Lung (tissue), 16 donors: ENCODE results near the gene EMILIN1. TPM values are rescaled to one million over a fixed set of nuclear protein-coding genes. Genes with fewer than 3 reads are reported as not detected.

Experiments used
- ATAC-seq: fragments of 200-7000 bp; cut with Tn5 transposase; one replicate; pipeline ENCODE4 v1.9.1; 2020; ENCODE audit warnings: moderate number of reproducible peaks; ENCODE audit not compliant: insufficient read depth, low FRiP score
- DNase-seq, 3 donors: peaks; one replicate each; pipeline ENCODE4 v3.0.0-alpha.2; 2013 to 2017
- H3K27ac ChIP-seq, 2 donors: one replicate each; pipeline ENCODE4 v1.5.1; 2013; ENCODE audit warnings: mild to moderate bottlenecking in 2 of 2, moderate library complexity in 2 of 2, control low read depth in 1 of 2, inconsistent platforms in 1 of 2, low read depth in 1 of 2, low read length in 1 of 2
- H3K27me3 ChIP-seq, 3 donors: one replicate each; pipeline ENCODE4 v1.5.1; 2013; ENCODE audit warnings: low read length in 2 of 3; ENCODE audit not compliant: control insufficient read depth in 3 of 3, insufficient read depth in 3 of 3
- H3K36me3 ChIP-seq, 4 donors: one replicate each; pipeline ENCODE4 v1.5.1; 2013; ENCODE audit warnings: low read length in 4 of 4, mild to moderate bottlenecking in 1 of 4, moderate library complexity in 1 of 4; ENCODE audit not compliant: control insufficient read depth in 4 of 4, insufficient read depth in 4 of 4
- H3K4me1 ChIP-seq, 5 donors: one replicate each; pipeline ENCODE4 v1.5.1; 2013; ENCODE audit warnings: low read length in 5 of 5, mild to moderate bottlenecking in 2 of 5, moderate library complexity in 1 of 5; ENCODE audit not compliant: control insufficient read depth in 5 of 5, insufficient read depth in 5 of 5
- H3K4me3 ChIP-seq: one replicate; pipeline ENCODE4 v1.5.1; 2013; ENCODE audit warnings: mild to moderate bottlenecking, control low read depth, moderate library complexity
- H3K9ac ChIP-seq, 2 donors: one replicate each; pipeline ENCODE4 v1.5.1; 2013; ENCODE audit warnings: low read length in 2 of 2, control low read depth in 1 of 2; ENCODE audit not compliant: insufficient read depth in 1 of 2
- H3K9me3 ChIP-seq, 4 donors: one replicate each; pipeline ENCODE4 v1.5.1; 2013; ENCODE audit warnings: low read length in 3 of 4, mild to moderate bottlenecking in 1 of 4, moderate library complexity in 1 of 4; ENCODE audit not compliant: control insufficient read depth in 4 of 4, insufficient read depth in 3 of 4
- CTCF ChIP-seq: IDR thresholded peaks from 2 replicates; pipeline ENCODE4 v1.5.1; 2012; ENCODE audit warnings: mild to moderate bottlenecking; ENCODE audit errors: control extremely low read depth, extremely low read depth
- WGBS, 2 donors: extraction: QIAGEN DNeasy Blood & Tissue Kit; methylation state at CpG; one replicate each; pipeline ENCODE4 v1.1.7; 2013; 5-methylcytosine and 5-hydroxymethylcytosine counted together
- long read RNA-seq, 5 donors: transcript quantifications; one replicate each; lab custom pipeline, GENCODE V29; 2026
- polyA plus RNA-seq, 2 donors: library from polyadenylated mRNA; stranded (reverse); fragments of 200-250 nt; gene quantifications; one replicate each; pipeline ENCODE4 v1.2.1, GENCODE V29; 2013
- total RNA-seq, 2 donors: library from RNA; depleted of rRNA in 1 of 2; stranded (reverse); fragments of >200 nt in 1 of 2; gene quantifications; one replicate each; pipeline ENCODE4 v1.2.1, GENCODE V29; 2014 to 2021
- donor health status: control.
- donor health status: control.
- donor health status: Bipolar disorder and iron deficiency.
- donor health status: healthy.
- donor health status: DM: yes; HTN: yes; CAD: no.

The EMILIN1 gene
- total RNA-seq: 100 to 1,000 TPM in 1 of 2 donors, 10 to 100 TPM in 1; 88.4 to 163 TPM
- polyA plus RNA-seq: 10 to 100 TPM; 74.1 to 98.6 TPM
- long read RNA-seq, donor 1, transcript EMILIN1-201 (8 exons, 3,943 nt): major isoform, 23 of 83 reads
- long read RNA-seq, donor 1, partial matches to known transcripts: 49 of 83 reads
- long read RNA-seq, donor 1, other reads (novel, unspliced or antisense): 10 of 83 reads
- long read RNA-seq, donor 2, partial matches to known transcripts: 29 of 30 reads
- long read RNA-seq, donor 2, other reads (novel, unspliced or antisense): 0 of 30 reads
- long read RNA-seq, donor 3, transcript EMILIN1-201 (8 exons, 3,943 nt): major isoform, 6 of 32 reads
- long read RNA-seq, donor 3, partial matches to known transcripts: 26 of 32 reads
- long read RNA-seq, donor 3, other reads (novel, unspliced or antisense): 0 of 32 reads
- long read RNA-seq, donor 4, partial matches to known transcripts: 40 of 42 reads
- long read RNA-seq, donor 4, other reads (novel, unspliced or antisense): 0 of 42 reads
- long read RNA-seq, donor 5, transcript EMILIN1-201 (8 exons, 3,943 nt): major isoform, 5 of 58 reads
- long read RNA-seq, donor 5, partial matches to known transcripts: 47 of 58 reads
- long read RNA-seq, donor 5, other reads (novel, unspliced or antisense): 6 of 58 reads

- TF ChIP-seq CTCF: no peak
- Histone ChIP-seq H3K36me3 (peaks cover 0 to 31% (median 7%) of the 10 kb centered on the region in 4 donors), H3K27ac (peak within 1 kb of the TSS; percentile 68 to 70), H3K4me3 (peak within 1 kb of the TSS; percentile 41), H3K4me1 (peaks cover 0 to 76% (median 22%) of the 10 kb centered on the region in 5 donors), H3K9me3 (no peaks in the 10 kb centered on the region), H3K27me3 (no peaks in the 10 kb centered on the region), H3K9ac (peak within 1 kb of the TSS in 1 of 2 donors; percentile 61)
- 37 to 45% methylated on average over 32 to 41 of the region's 41 CpGs for WGBS, 2 donors
- ATAC-seq (no peak), DNase-seq (peak; percentile 96 to 99 (median 98))
Measured at GRCh38 chr2:27078267-27079194, at the start of gene EMILIN1. TSS of gene EMILIN1 (plus strand) at chr2:27078615. CDS start at chr2:27079066, 451 bp downstream.

- DNase-seq: no peak
- H3K4me3 ChIP-seq: no peak overlapping the region
- H3K27me3 ChIP-seq: no peaks in the 10 kb centered on the region
- TF ChIP-seq CTCF: no peak
- ATAC-seq: no peak
- no peak overlapping the region for H3K27ac ChIP-seq
- H3K36me3 ChIP-seq: peaks cover 0 to 23% (median 4%) of the 10 kb centered on the region in 4 donors
- peaks cover 0 to 15% (median 6%) of the 10 kb centered on the region in 5 donors for H3K4me1 ChIP-seq
- H3K9me3 ChIP-seq: no peaks in the 10 kb centered on the region
- WGBS, 2 donors: 90 to 96% methylated on average over 2 of the region's 2 CpGs
- H3K9ac ChIP-seq: no peak overlapping the region
Measured at GRCh38 chr2:27029051-27029450, 49.4 kb upstream of the EMILIN1 start.

- peak within 1 kb of the TSS; percentile 97 for H3K4me3 ChIP-seq
- ATAC-seq (peak; percentile 99), DNase-seq (peak; percentile 81 to 92 (median 89))
- 1% methylated on average over 63 to 76 of the region's 76 CpGs for WGBS, 2 donors
- peaks cover 14 to 30% (median 20%) of the 10 kb centered on the region in 4 donors for H3K36me3 ChIP-seq
- H3K9ac ChIP-seq: peak within 1 kb of the TSS; percentile 61 to 85
- peak within 1 kb of the TSS; percentile 83 to 86 for H3K27ac ChIP-seq
- H3K4me1 ChIP-seq: peaks cover 0 to 17% (median 6%) of the 10 kb centered on the region in 5 donors
- H3K27me3 ChIP-seq: no peaks in the 10 kb centered on the region
- H3K9me3 ChIP-seq: no peaks in the 10 kb centered on the region
- TF ChIP-seq CTCF: no peak
Measured at GRCh38 chr2:27032495-27033252, 45.7 kb upstream of the EMILIN1 start, which contains the start of gene TMEM214. TSS of gene TMEM214 (plus strand) at chr2:27032965. CDS start at chr2:27033016, 51 bp downstream.
